Neural cell (in vitro differentiated cells): Measurements from ENCODE around the gene ADCY7. TPM values are rescaled to one million over a fixed set of nuclear protein-coding genes. Genes with fewer than 3 reads are reported as not detected.

Experiments
- H2AFZ ChIP-seq: fragments of 200-600, 300-800 bp; sonication (generic), shearing (Covaris generic); 2 replicates; pipeline ENCODE4 v1.6.0; 2014; ENCODE audit warnings: low read depth, mild to moderate bottlenecking, antibody characterized with exemption, low read length, moderate library complexity
- H3F3A ChIP-seq: fragments of 200-600 bp; shearing (Covaris generic); 2 replicates; pipeline ENCODE4 v1.6.1; 2016; ENCODE audit warnings: mild to moderate bottlenecking, moderate library complexity, mixed read lengths, antibody characterized with exemption, low read length; ENCODE audit not compliant: insufficient read depth, poor library complexity, severe bottlenecking
- H3K27ac ChIP-seq: fragments of 200-600, 300-800 bp; sonication (generic), shearing (Covaris generic); 2 replicates; pipeline ENCODE4 v1.5.1; 2014; ENCODE audit warnings: mild to moderate bottlenecking, low read length, moderate library complexity
- H3K27me3 ChIP-seq: fragments of 300-800, 200-600 bp; sonication (generic), shearing (Covaris generic); 2 replicates; pipeline ENCODE4 v1.6.0; 2014; ENCODE audit warnings: mild to moderate bottlenecking, low read depth, low read length, moderate library complexity; ENCODE audit not compliant: insufficient read depth
- H3K36me3 ChIP-seq: fragments of 300-800, 200-600 bp; sonication (generic), shearing (Covaris generic); 2 replicates; pipeline ENCODE4 v1.5.1; 2014; ENCODE audit warnings: mild to moderate bottlenecking, antibody characterized with exemption, low read length, moderate library complexity; ENCODE audit not compliant: insufficient read depth
- H3K4me2 ChIP-seq: fragments of 300-800, 200-600 bp; sonication (generic), shearing (Covaris generic); 2 replicates; pipeline ENCODE4 v1.6.0; 2014; ENCODE audit warnings: mild to moderate bottlenecking, low read length
- H3K4me3 ChIP-seq: fragments of 300-800, 200-600 bp; sonication (generic), shearing (Covaris generic); 2 replicates; pipeline ENCODE4 v1.5.1; 2014; ENCODE audit warnings: mild to moderate bottlenecking, low read length, moderate library complexity
- H3K79me2 ChIP-seq: fragments of 200-600 bp; shearing (Covaris generic); replicated peaks from 2 replicates; pipeline ENCODE4 v1.6.0; 2014; ENCODE audit warnings: mild to moderate bottlenecking, low read length, moderate library complexity; ENCODE audit not compliant: insufficient read depth
- H3K9ac ChIP-seq: fragments of 300-800, 200-600 bp; sonication (generic), shearing (Covaris generic); 2 replicates; pipeline ENCODE4 v1.6.1; 2016; ENCODE audit warnings: mild to moderate bottlenecking, low read length, mixed read lengths
- H3K9me2 ChIP-seq: fragments of 200-600 bp; shearing (Covaris generic); 2 replicates; pipeline ENCODE4 v1.6.1; 2016; ENCODE audit warnings: mild to moderate bottlenecking, low read length, mixed read lengths; ENCODE audit not compliant: insufficient read depth
- H3K9me3 ChIP-seq: fragments of 200-600, 300-800 bp; sonication (generic), shearing (Covaris generic); 2 replicates; pipeline ENCODE4 v1.6.1; 2016; ENCODE audit warnings: mild to moderate bottlenecking, mixed run types, low read length, moderate library complexity, mixed read lengths
- H4K20me1 ChIP-seq: fragments of 200-600 bp; shearing (Covaris generic); 2 replicates; pipeline ENCODE4 v1.6.1; 2016; ENCODE audit warnings: mild to moderate bottlenecking, mixed run types; ENCODE audit not compliant: insufficient read depth
- EP300 ChIP-seq: fragments of 450-650 bp; conservative IDR thresholded peaks from 2 replicates; pipeline ENCODE4 v1.6.1; 2014; ENCODE audit warnings: antibody characterized with exemption, mild to moderate bottlenecking, moderate library complexity; ENCODE audit not compliant: poor library complexity, severe bottlenecking
- EZH2 ChIP-seq: fragments of 200-600, 300-800 bp; shearing (Covaris generic), sonication (generic); IDR thresholded peaks from 2 replicates; pipeline ENCODE4 v1.6.1; 2014; ENCODE audit warnings: antibody characterized with exemption, low read length, borderline replicate concordance, mild to moderate bottlenecking; ENCODE audit not compliant: insufficient read depth, poor library complexity, severe bottlenecking
- MXI1 ChIP-seq: fragments of 450-650 bp; conservative IDR thresholded peaks from 2 replicates; pipeline ENCODE4 v1.6.1; 2014; ENCODE audit warnings: antibody characterized with exemption, mild to moderate bottlenecking; ENCODE audit not compliant: poor library complexity, severe bottlenecking
- POLR2AphosphoS5 ChIP-seq: IDR thresholded peaks from 2 replicates; pipeline ENCODE4 v1.6.1; 2012
- RAD21 ChIP-seq: fragments of 450-650 bp; conservative IDR thresholded peaks from 2 replicates; pipeline ENCODE4 v1.6.1; 2014; ENCODE audit warnings: antibody characterized with exemption, mild to moderate bottlenecking, moderate library complexity
- SMC3 ChIP-seq: fragments of 450-650 bp; conservative IDR thresholded peaks from 2 replicates; pipeline ENCODE4 v1.6.1; 2014; ENCODE audit warnings: antibody characterized with exemption, mild to moderate bottlenecking, moderate library complexity; ENCODE audit not compliant: poor library complexity
- TAF1 ChIP-seq: IDR thresholded peaks from 2 replicates; pipeline ENCODE4 v1.6.1; 2012; ENCODE audit warnings: low read depth
- polyA plus RNA-seq: library from polyadenylated mRNA; depleted of rRNA; stranded (reverse); fragments of >200 nt; gene quantifications from 2 replicates; pipeline ENCODE4 v1.2.3, GENCODE V29; 2014
- TF ChIP-seq, protein P1 (sequence below): IDR thresholded peaks from 2 replicates; pipeline ENCODE4 v1.6.1; 2012; ENCODE audit warnings: borderline replicate concordance
- TF ChIP-seq, protein P2 (sequence below): fragments of 450-650 bp; IDR thresholded peaks from 2 replicates; pipeline ENCODE4 v1.5.1; 2014; ENCODE audit warnings: antibody characterized with exemption, mild to moderate bottlenecking, moderate library complexity; ENCODE audit not compliant: poor library complexity, severe bottlenecking

Gene ADCY7
- polyA plus RNA-seq, 1 donor from 2014 or later: 2.0 TPM

DNA sequence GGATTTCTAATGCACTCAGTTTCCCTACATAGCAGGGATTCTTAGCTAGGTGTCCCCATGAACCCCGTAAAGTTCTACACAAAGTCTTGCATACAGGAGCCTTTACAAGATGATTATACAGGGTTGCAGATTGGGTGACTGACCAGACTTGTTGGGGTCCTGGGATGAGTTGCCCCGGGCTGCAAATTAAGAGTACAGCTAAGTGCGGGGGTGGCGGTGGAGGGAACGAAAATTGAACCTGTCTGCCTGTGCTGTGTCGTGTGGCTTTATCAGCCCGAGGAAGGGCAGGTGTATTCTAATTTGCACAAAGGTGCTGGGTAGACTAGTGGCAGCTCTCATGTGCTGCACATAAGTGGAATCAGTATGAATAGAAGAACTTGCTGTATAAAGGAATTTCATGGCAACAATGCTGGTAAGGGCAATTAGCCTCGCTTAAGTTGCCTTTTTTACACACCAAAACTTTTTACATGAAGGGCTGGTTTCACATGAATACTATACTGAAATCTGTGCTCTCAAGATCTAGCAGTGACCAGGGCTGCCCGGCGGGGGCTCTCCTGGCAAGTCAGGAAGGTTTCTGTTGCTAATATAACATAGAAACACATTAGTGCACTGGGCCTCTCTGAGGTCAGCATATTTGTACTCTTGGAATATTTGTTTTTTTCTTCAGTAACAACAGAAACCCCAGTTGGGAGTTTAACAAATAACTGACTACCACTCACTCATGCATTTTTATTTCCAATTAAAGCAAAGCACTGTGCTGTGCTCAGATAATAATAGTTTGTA, 50.7 kb downstream of the ADCY7 start:
- TF ChIP-seq, protein P1, sequence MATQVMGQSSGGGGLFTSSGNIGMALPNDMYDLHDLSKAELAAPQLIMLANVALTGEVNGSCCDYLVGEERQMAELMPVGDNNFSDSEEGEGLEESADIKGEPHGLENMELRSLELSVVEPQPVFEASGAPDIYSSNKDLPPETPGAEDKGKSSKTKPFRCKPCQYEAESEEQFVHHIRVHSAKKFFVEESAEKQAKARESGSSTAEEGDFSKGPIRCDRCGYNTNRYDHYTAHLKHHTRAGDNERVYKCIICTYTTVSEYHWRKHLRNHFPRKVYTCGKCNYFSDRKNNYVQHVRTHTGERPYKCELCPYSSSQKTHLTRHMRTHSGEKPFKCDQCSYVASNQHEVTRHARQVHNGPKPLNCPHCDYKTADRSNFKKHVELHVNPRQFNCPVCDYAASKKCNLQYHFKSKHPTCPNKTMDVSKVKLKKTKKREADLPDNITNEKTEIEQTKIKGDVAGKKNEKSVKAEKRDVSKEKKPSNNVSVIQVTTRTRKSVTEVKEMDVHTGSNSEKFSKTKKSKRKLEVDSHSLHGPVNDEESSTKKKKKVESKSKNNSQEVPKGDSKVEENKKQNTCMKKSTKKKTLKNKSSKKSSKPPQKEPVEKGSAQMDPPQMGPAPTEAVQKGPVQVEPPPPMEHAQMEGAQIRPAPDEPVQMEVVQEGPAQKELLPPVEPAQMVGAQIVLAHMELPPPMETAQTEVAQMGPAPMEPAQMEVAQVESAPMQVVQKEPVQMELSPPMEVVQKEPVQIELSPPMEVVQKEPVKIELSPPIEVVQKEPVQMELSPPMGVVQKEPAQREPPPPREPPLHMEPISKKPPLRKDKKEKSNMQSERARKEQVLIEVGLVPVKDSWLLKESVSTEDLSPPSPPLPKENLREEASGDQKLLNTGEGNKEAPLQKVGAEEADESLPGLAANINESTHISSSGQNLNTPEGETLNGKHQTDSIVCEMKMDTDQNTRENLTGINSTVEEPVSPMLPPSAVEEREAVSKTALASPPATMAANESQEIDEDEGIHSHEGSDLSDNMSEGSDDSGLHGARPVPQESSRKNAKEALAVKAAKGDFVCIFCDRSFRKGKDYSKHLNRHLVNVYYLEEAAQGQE: no peak
- TF ChIP-seq RAD21 (no peak), EP300 (no peak), POLR2AphosphoS5 (no peak), SMC3 (no peak), EZH2 (no peak)
- H3K9me2 ChIP-seq: no peaks in the 10 kb centered on the region
- peaks cover 3% of the 10 kb centered on the region for H4K20me1 ChIP-seq
- no peak overlapping the region for H2AFZ ChIP-seq
- no peaks in the 10 kb centered on the region for H3K36me3 ChIP-seq
- no peak overlapping the region for H3K4me3 ChIP-seq
- H3K27ac ChIP-seq: no peak overlapping the region
- H3F3A ChIP-seq: no peaks in the 10 kb centered on the region
- H3K79me2 ChIP-seq: no peaks in the 10 kb centered on the region
- H3K4me2 ChIP-seq: no peak overlapping the region
- H3K9me3 ChIP-seq: no peaks in the 10 kb centered on the region
- H3K9ac ChIP-seq: no peak overlapping the region
- H3K27me3 ChIP-seq: no peaks in the 10 kb centered on the region

DNA sequence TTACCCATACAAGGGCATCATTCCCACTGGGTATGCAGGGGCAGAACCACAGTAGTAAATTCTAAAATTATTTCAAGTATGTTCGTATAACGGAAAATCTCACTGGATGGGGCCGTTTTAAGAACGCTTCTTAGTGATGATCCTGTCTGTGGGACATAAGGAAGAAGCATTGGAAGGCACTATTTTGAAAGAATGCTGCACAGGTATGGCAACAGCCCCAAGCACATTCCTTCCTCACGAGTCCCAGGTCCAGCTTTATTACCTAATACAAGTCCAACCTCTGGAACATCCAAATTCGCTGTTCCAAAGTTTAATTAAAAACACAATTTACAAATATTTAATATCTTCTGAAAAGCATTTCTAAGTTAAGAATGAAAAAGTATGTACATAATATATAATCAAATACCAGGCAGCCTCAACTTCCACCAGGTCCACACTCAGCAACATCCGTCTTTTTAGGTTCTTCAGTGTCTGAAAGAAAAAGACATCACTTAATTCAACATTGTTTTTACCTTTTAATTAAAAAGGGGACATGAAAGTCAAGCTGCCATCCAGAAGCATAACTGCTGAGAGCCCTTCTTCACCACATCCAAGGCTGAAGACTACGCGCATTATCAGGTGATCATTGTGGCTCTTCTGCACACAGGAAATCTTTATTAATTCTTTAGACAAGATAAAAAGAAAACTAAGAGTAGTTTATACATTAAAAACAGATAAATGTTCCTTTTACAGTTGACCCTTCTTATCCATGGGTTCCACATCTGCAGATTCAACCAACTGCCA, 52.6 kb downstream of the ADCY7 start:
- Histone ChIP-seq H4K20me1 (peaks cover 3% of the 10 kb centered on the region), H3K36me3 (no peaks in the 10 kb centered on the region), H3K9ac (no peak overlapping the region), H3K27me3 (no peaks in the 10 kb centered on the region), H2AFZ (no peak overlapping the region), H3K4me3 (no peak overlapping the region), H3K9me3 (no peaks in the 10 kb centered on the region), H3K4me2 (no peak overlapping the region), H3K9me2 (no peaks in the 10 kb centered on the region), H3F3A (no peaks in the 10 kb centered on the region), H3K79me2 (no peaks in the 10 kb centered on the region), H3K27ac (no peak overlapping the region)
- TF ChIP-seq POLR2AphosphoS5: no peak
- TF ChIP-seq SMC3: no peak
- TF ChIP-seq, protein P1: no peak
- no peak for TF ChIP-seq RAD21
- TF ChIP-seq, protein P2, sequence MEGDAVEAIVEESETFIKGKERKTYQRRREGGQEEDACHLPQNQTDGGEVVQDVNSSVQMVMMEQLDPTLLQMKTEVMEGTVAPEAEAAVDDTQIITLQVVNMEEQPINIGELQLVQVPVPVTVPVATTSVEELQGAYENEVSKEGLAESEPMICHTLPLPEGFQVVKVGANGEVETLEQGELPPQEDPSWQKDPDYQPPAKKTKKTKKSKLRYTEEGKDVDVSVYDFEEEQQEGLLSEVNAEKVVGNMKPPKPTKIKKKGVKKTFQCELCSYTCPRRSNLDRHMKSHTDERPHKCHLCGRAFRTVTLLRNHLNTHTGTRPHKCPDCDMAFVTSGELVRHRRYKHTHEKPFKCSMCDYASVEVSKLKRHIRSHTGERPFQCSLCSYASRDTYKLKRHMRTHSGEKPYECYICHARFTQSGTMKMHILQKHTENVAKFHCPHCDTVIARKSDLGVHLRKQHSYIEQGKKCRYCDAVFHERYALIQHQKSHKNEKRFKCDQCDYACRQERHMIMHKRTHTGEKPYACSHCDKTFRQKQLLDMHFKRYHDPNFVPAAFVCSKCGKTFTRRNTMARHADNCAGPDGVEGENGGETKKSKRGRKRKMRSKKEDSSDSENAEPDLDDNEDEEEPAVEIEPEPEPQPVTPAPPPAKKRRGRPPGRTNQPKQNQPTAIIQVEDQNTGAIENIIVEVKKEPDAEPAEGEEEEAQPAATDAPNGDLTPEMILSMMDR: no peak
- no peak for TF ChIP-seq EP300
- no peak for TF ChIP-seq EZH2
- TF ChIP-seq MXI1: no peak
- TF ChIP-seq TAF1: no peak
